ENCODE data around the gene INCENP.

The INCENP gene

GRCh38 chr11:62087694-62088093 is 36.1 kb upstream of the INCENP start:
- no peak for DNase-seq (ENCODE audit: low spot score)
- no peak overlapping the region for H3K27ac ChIP-seq
- TF ChIP-seq, protein P1, sequence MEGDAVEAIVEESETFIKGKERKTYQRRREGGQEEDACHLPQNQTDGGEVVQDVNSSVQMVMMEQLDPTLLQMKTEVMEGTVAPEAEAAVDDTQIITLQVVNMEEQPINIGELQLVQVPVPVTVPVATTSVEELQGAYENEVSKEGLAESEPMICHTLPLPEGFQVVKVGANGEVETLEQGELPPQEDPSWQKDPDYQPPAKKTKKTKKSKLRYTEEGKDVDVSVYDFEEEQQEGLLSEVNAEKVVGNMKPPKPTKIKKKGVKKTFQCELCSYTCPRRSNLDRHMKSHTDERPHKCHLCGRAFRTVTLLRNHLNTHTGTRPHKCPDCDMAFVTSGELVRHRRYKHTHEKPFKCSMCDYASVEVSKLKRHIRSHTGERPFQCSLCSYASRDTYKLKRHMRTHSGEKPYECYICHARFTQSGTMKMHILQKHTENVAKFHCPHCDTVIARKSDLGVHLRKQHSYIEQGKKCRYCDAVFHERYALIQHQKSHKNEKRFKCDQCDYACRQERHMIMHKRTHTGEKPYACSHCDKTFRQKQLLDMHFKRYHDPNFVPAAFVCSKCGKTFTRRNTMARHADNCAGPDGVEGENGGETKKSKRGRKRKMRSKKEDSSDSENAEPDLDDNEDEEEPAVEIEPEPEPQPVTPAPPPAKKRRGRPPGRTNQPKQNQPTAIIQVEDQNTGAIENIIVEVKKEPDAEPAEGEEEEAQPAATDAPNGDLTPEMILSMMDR (conservative IDR thresholded peaks at IDR 0.05; ENCODE audit: low read depth), result no peak
- ChIA-PET POLR2A (ENCODE audit: low non-redundant PET) (no interaction called here), CTCF (interaction anchor here (0.6 to 2.0 kb wide), 3 partner anchors 15 to 21 kb away, joined by 3 to 8 read pairs (median 3); no protein-coding TSS in a partner anchor)

GRCh38 chr11:62088331-62088933 is 35.4 kb upstream of the INCENP start:
- CTCF ChIA-PET, result interaction anchor here (1.0 to 2.0 kb wide), 2 partner anchors 15 to 19 kb away, joined by 3 to 8 read pairs; no protein-coding TSS in a partner anchor
- no peak overlapping the region for H3K27ac ChIP-seq
- DNase-seq (ENCODE audit: low spot score), result no peak
- POLR2A ChIA-PET (ENCODE audit: low non-redundant PET), result no interaction called here
- TF ChIP-seq, protein P1 (conservative IDR thresholded peaks at IDR 0.05; ENCODE audit: low read depth), result no peak

GRCh38 chr11:62103141-62103540 is 20.7 kb upstream of the INCENP start:
- ChIA-PET CTCF (interaction anchor here (0.6 to 1.3 kb wide), 3 partner anchors 15 to 399 kb away, joined by 3 to 4 read pairs (median 3); no protein-coding TSS in a partner anchor), POLR2A (ENCODE audit: low non-redundant PET) (no interaction called here)
- DNase-seq (ENCODE audit: low spot score), result no peak
- H3K27ac ChIP-seq, result no peak overlapping the region
- TF ChIP-seq, protein P1 (conservative IDR thresholded peaks at IDR 0.05; ENCODE audit: low read depth), result no peak

GRCh38 chr11:62103986-62104385 is 19.8 kb upstream of the INCENP start:
- no peak for DNase-seq (ENCODE audit: low spot score)
- H3K27ac ChIP-seq, result no peak overlapping the region
- CTCF ChIA-PET, result interaction anchor here (1.3 kb wide), 1 partner anchor 205 kb away, joined by 4 read pairs; no protein-coding TSS in a partner anchor
- TF ChIP-seq, protein P1 (conservative IDR thresholded peaks at IDR 0.05; ENCODE audit: low read depth), result no peak
- POLR2A ChIA-PET (ENCODE audit: low non-redundant PET), result no interaction called here

GRCh38 chr11:62104816-62105653 is 18.8 kb upstream of the INCENP start:
- ChIA-PET CTCF (interaction anchor here (0.6 kb wide), 1 partner anchor 358 kb away, joined by 3 read pairs; no protein-coding TSS in a partner anchor), POLR2A (ENCODE audit: low non-redundant PET) (no interaction called here)
- TF ChIP-seq, protein P1 (conservative IDR thresholded peaks at IDR 0.05; ENCODE audit: low read depth), result no peak
- DNase-seq (ENCODE audit: low spot score), result no peak
- no peak overlapping the region for H3K27ac ChIP-seq

DNA sequence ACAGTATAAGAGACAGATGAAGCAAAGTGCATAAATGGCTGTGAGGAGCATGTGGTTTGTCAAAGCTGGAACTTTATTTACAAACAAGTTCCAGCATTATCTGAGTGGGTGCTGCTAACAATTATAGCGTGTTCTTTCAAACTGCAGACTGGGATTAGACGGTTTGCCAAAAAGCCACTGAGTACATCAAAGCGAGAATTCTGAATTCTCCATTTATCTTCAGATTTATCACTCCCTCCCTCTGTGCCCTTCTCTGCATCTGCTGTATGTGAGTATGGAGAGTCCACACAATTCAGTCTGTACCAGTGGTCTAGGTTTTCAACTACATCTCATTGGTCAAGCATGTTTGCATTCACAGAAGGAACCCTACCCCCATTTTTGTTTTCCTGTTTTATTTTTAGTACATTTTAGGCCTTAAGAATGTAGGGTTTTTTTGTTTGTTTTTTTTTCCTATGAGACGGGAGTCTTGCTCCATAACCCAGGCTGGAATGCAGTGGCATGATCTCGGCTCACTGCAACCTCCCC is 18.1 kb upstream of the INCENP start:
- no peak for DNase-seq (ENCODE audit: low spot score)
- CTCF ChIA-PET, result interaction anchor here (0.6 to 1.0 kb wide), 3 partner anchors 309 to 948 kb away, joined by 3 read pairs; no protein-coding TSS in a partner anchor
- POLR2A ChIA-PET (ENCODE audit: low non-redundant PET), result interaction anchor here (0.6 kb wide), 1 partner anchor 524 kb away, joined by 3 read pairs; no protein-coding TSS in a partner anchor
- TF ChIP-seq, protein P1 (conservative IDR thresholded peaks at IDR 0.05; ENCODE audit: low read depth), result no peak
- H3K27ac ChIP-seq, result no peak overlapping the region

All from RWPE1 (cell line).